H9 (cell line): Measurements from ENCODE around the gene KRT2. TPM values are rescaled to one million over a fixed set of nuclear protein-coding genes. Genes with fewer than 3 reads are reported as not detected.
A peak's percentile ranks its signal among the peaks of the same experiment; 100 is the strongest.

Experiments
- DNase-seq: peaks from one replicate; pipeline ENCODE4 v3.0.0-alpha.2; 2017
- H2AFZ ChIP-seq: one replicate; pipeline ENCODE4 v1.6.1; 2013; ENCODE audit warnings: mild to moderate bottlenecking, low read length, control low read depth, moderate library complexity
- H2AK5ac ChIP-seq: 2 replicates; pipeline ENCODE4 v1.6.1; 2013; ENCODE audit warnings: low read length, control low read depth, mixed read lengths; ENCODE audit not compliant: insufficient read length
- H2BK120ac ChIP-seq: one replicate; pipeline ENCODE4 v1.6.1; 2013; ENCODE audit warnings: low read depth, mild to moderate bottlenecking, low read length, control low read depth, inconsistent platforms; ENCODE audit not compliant: poor library complexity, severe bottlenecking
- H2BK12ac ChIP-seq: 2 replicates; pipeline ENCODE4 v1.6.1; 2013; ENCODE audit warnings: low read length, control low read depth, mixed read lengths, low read depth; ENCODE audit not compliant: insufficient read length
- H2BK15ac ChIP-seq: 2 replicates; pipeline ENCODE4 v1.6.1; 2013; ENCODE audit warnings: low read depth, low read length, control low read depth
- H2BK20ac ChIP-seq: one replicate; pipeline ENCODE4 v1.6.1; 2013; ENCODE audit warnings: low read depth, mild to moderate bottlenecking, low read length, control low read depth, inconsistent platforms; ENCODE audit not compliant: poor library complexity, severe bottlenecking
- H2BK5ac ChIP-seq: 2 replicates; pipeline ENCODE4 v1.6.1; 2013; ENCODE audit warnings: low read length, control low read depth, mixed read lengths; ENCODE audit not compliant: insufficient read length
- H3K14ac ChIP-seq: 2 replicates; pipeline ENCODE4 v1.6.1; 2013; ENCODE audit warnings: low read length, control low read depth; ENCODE audit not compliant: insufficient read depth
- H3K18ac ChIP-seq: 2 replicates; pipeline ENCODE4 v1.6.1; 2013; ENCODE audit warnings: low read depth, mild to moderate bottlenecking, mixed read lengths, low read length, control low read depth; ENCODE audit not compliant: insufficient read length
- H3K23ac ChIP-seq: 2 replicates; pipeline ENCODE4 v1.6.1; 2013; ENCODE audit warnings: low read length, control low read depth, mixed read lengths, low read depth; ENCODE audit not compliant: insufficient read length
- H3K23me2 ChIP-seq: 2 replicates; pipeline ENCODE4 v1.6.1; 2013; ENCODE audit warnings: low read depth, mild to moderate bottlenecking, mixed read lengths, low read length, control low read depth; ENCODE audit not compliant: insufficient read length, poor library complexity, severe bottlenecking
- H3K27ac ChIP-seq: 2 replicates; pipeline ENCODE4 v1.5.1; 2013; ENCODE audit warnings: low read length, control low read depth, mixed read lengths, low read depth; ENCODE audit not compliant: insufficient read length
- H3K27me3 ChIP-seq: 2 replicates; pipeline ENCODE4 v1.6.1; 2013; ENCODE audit warnings: low read length, control low read depth, inconsistent platforms; ENCODE audit not compliant: insufficient read depth
- H3K4ac ChIP-seq: 2 replicates; pipeline ENCODE4 v1.6.1; 2013; ENCODE audit warnings: low read depth, mild to moderate bottlenecking, control low read depth, inconsistent platforms, low read length, moderate library complexity
- H3K4me1 ChIP-seq: 2 replicates; pipeline ENCODE4 v1.6.1; 2013; ENCODE audit warnings: low read length, control low read depth, inconsistent platforms; ENCODE audit not compliant: insufficient read depth
- H3K4me2 ChIP-seq: 2 replicates; pipeline ENCODE4 v1.6.1; 2013; ENCODE audit warnings: low read length, control low read depth, mixed read lengths; ENCODE audit not compliant: insufficient read length, insufficient read depth
- H3K56ac ChIP-seq: 2 replicates; pipeline ENCODE4 v1.6.1; 2013; ENCODE audit warnings: low read depth, mild to moderate bottlenecking, mixed read lengths, low read length, control low read depth; ENCODE audit not compliant: insufficient read length
- H3K79me1 ChIP-seq: 2 replicates; pipeline ENCODE4 v1.6.1; 2013; ENCODE audit warnings: low read depth, mild to moderate bottlenecking, moderate library complexity, low read length, control low read depth, inconsistent platforms; ENCODE audit not compliant: insufficient read depth, poor library complexity, severe bottlenecking
- H3K79me2 ChIP-seq: 2 replicates; pipeline ENCODE4 v1.6.1; 2013; ENCODE audit warnings: low read length, control low read depth, inconsistent platforms; ENCODE audit not compliant: insufficient read depth
- H3K9ac ChIP-seq: 2 replicates; pipeline ENCODE4 v1.6.1; 2013; ENCODE audit warnings: low read length, control low read depth, mixed read lengths; ENCODE audit not compliant: insufficient read length; ENCODE audit errors: extremely low read depth
- H3K9me3 ChIP-seq: one replicate; pipeline ENCODE4 v1.6.1; 2013; ENCODE audit warnings: low read depth, low read length, inconsistent platforms; ENCODE audit not compliant: control insufficient read depth
- H3T11ph ChIP-seq: one replicate; pipeline ENCODE4 v1.6.1; 2013; ENCODE audit warnings: mild to moderate bottlenecking, low read length, control low read depth, inconsistent platforms
- H4K20me1 ChIP-seq: one replicate; pipeline ENCODE4 v1.6.1; 2013; ENCODE audit not compliant: control insufficient read depth, insufficient read length, insufficient read depth
- H4K5ac ChIP-seq: 2 replicates; pipeline ENCODE4 v1.6.1; 2013; ENCODE audit warnings: low read depth, mild to moderate bottlenecking, mixed read lengths, low read length, control low read depth; ENCODE audit not compliant: insufficient read length
- H4K8ac ChIP-seq: replicated peaks from 2 replicates; pipeline ENCODE4 v1.6.1; 2013; ENCODE audit warnings: low read length, control low read depth, mixed read lengths, low read depth; ENCODE audit not compliant: insufficient read length
- H4K91ac ChIP-seq: 2 replicates; pipeline ENCODE4 v1.6.1; 2013; ENCODE audit warnings: low read depth, mild to moderate bottlenecking, moderate library complexity, mixed read lengths, low read length, control low read depth; ENCODE audit not compliant: insufficient read length
- H3K27ac Mint-ChIP-seq, 3 experiments: 2 replicates in 2 of 3; 3 replicates in 1 of 3; pipeline ENCODE4 v1.8.0; 2020 to 2021; ENCODE audit warnings: mixed read lengths in 3 of 3, mild to moderate bottlenecking in 1 of 3, moderate library complexity in 1 of 3
- H3K27me3 Mint-ChIP-seq: 2 replicates; pipeline ENCODE4 v1.8.0; 2021; ENCODE audit warnings: low read depth, mild to moderate bottlenecking, moderate library complexity, mixed read lengths
- H3K36me3 Mint-ChIP-seq, 3 experiments: 2 replicates in 2 of 3; 3 replicates in 1 of 3; pipeline ENCODE4 v1.8.0; 2020 to 2021; ENCODE audit warnings: low read depth in 3 of 3, mixed read lengths in 3 of 3; ENCODE audit not compliant: insufficient read depth in 1 of 3
- H3K4me1 Mint-ChIP-seq, 2 experiments: 2 replicates each; pipeline ENCODE4 v1.8.0; 2020; ENCODE audit warnings: mixed read lengths in 2 of 2
- H3K4me3 Mint-ChIP-seq, 2 experiments: 2 replicates in 1 of 2; 3 replicates in 1 of 2; pipeline ENCODE4 v1.8.0; 2020 to 2021; ENCODE audit warnings: mild to moderate bottlenecking in 2 of 2, mixed read lengths in 2 of 2, moderate library complexity in 1 of 2
- H3K9me3 Mint-ChIP-seq, 2 experiments: 2 replicates in 1 of 2; 3 replicates in 1 of 2; pipeline ENCODE4 v1.8.0; 2020; ENCODE audit warnings: mild to moderate bottlenecking in 2 of 2, mixed read lengths in 2 of 2, moderate library complexity in 1 of 2
- CTCF ChIP-seq: fragments of 200-600 bp; sonication (generic); conservative IDR thresholded peaks from 3 replicates; pipeline ENCODE4 v1.8.0; 2021; ENCODE audit warnings: antibody characterized with exemption, mild to moderate bottlenecking
- WGBS: extraction: QIAGEN DNeasy Blood & Tissue Kit; methylation state at CpG from one replicate; pipeline ENCODE4 v1.1.7; 2013; ENCODE audit warnings: missing lambda C conversion rate, low lambda C conversion rate, mixed read lengths; ENCODE audit not compliant: insufficient read length; ENCODE audit errors: extremely low coverage; 5-methylcytosine and 5-hydroxymethylcytosine counted together
- total RNA-seq: library from RNA; stranded (reverse); gene quantifications from 2 replicates; pipeline ENCODE4 v1.2.1, GENCODE V29; 2021

The KRT2 gene
- total RNA-seq, 1 experiment from 2014 or later, result not detected

GRCh38 chr12:52600475-52600874 lies 51.5 kb downstream of the KRT2 start:
- Histone ChIP-seq H3K4me1 (no peaks in the 10 kb centered on the region), H3K4ac (no peak overlapping the region), H4K5ac (no peak overlapping the region), H3T11ph (no peak overlapping the region), H2BK120ac (no peak overlapping the region), H3K9me3 (no peaks in the 10 kb centered on the region), H3K23me2 (no peaks in the 10 kb centered on the region), H2AFZ (no peak overlapping the region), H2BK20ac (no peak overlapping the region), H3K27ac (no peak overlapping the region), H2BK5ac (no peak overlapping the region), H3K14ac (no peak overlapping the region), H2BK15ac (no peak overlapping the region), H4K91ac (no peak overlapping the region), H3K27me3 (no peaks in the 10 kb centered on the region), H3K79me1 (no peaks in the 10 kb centered on the region), H3K18ac (no peak overlapping the region), H3K9ac (no peak overlapping the region), H3K23ac (no peak overlapping the region), H2BK12ac (no peak overlapping the region), H3K4me2 (no peak overlapping the region), H4K20me1 (no peaks in the 10 kb centered on the region), H3K56ac (no peak overlapping the region), H3K79me2 (no peaks in the 10 kb centered on the region), H2AK5ac (no peak overlapping the region), H4K8ac (no peak overlapping the region)
- Mint-ChIP-seq H3K4me3 (no peak overlapping the region), H3K9me3 (no peaks in the 10 kb centered on the region), H3K4me1 (no peaks in the 10 kb centered on the region), H3K27me3 (peaks cover 31% of the 10 kb centered on the region), H3K27ac (no peak overlapping the region), H3K36me3 (no peaks in the 10 kb centered on the region)
- no peak for TF ChIP-seq CTCF
- no CpG with 5 or more reads among the region's 12 CpGs for WGBS
- peak; percentile 7 for DNase-seq
